HepG2 (cell line): Measurements from ENCODE around the gene ATG4A. TPM values are rescaled to one million over a fixed set of nuclear protein-coding genes. Genes with fewer than 3 reads are reported as not detected.

Experiments
- ATAC-seq: fragments of 200-7000 bp; cut with Tn5 transposase; 3 replicates; pipeline ENCODE4 v1.9.1; 2020; ENCODE audit warnings: mild to moderate bottlenecking, moderate library complexity
- BruUV-seq: library from RNA; stranded (reverse); fragments of 400-500 nt; replicated peaks from 2 replicates; lab custom pipeline; 2021; lab: Mats Ljungman, UMichigan
- CTCF ChIA-PET: fragments of 300-600 bp; formaldehyde crosslinking; extraction: SDS; loops from one replicate; lab custom pipeline; 2021; ENCODE audit warnings: low total read pairs, inconsistent platforms, low intra/inter-chr PET ratio; lab: Yijun Ruan, JAX
- POLR2A ChIA-PET: fragments of 350-600 bp; sonication (Branson Sonifier 250); formaldehyde crosslinking; loops from one replicate; lab custom pipeline; 2020; ENCODE audit warnings: antibody characterized with exemption, inconsistent platforms; lab: Yijun Ruan, JAX
- DNase-seq: peaks from one replicate; pipeline ENCODE4 v3.0.0-alpha.2; 2015; ENCODE audit warnings: low spot score
- FAIRE-seq: peaks from 3 replicates; lab custom pipeline; 2011; peaks lifted over from hg19 to GRCh38; lab: Jason Lieb, UNC
- H2AFZ ChIP-seq: one replicate; pipeline ENCODE4 v1.6.1; 2011; ENCODE audit warnings: low read length, inconsistent platforms
- H3K27ac ChIP-seq: fragments of 300-600 bp; 3 replicates; pipeline ENCODE4 v1.8.0; 2011; ENCODE audit warnings: mixed run types, mild to moderate bottlenecking, mixed read lengths, low read length, inconsistent platforms; ENCODE audit not compliant: insufficient read depth; ENCODE audit errors: extremely low read length
- H3K27me3 ChIP-seq, 2 experiments: fragments of 200-600 bp in 1 of 2; 2 replicates in 1 of 2; 3 replicates in 1 of 2; pipeline versions ENCODE4 v1.6.0 to v1.8.0; 2011; ENCODE audit warnings: low read length in 2 of 2, mild to moderate bottlenecking in 2 of 2, moderate library complexity in 2 of 2, inconsistent platforms in 1 of 2; ENCODE audit not compliant: insufficient read depth in 2 of 2, control insufficient read depth in 1 of 2
- H3K36me3 ChIP-seq, 2 experiments: fragments of 200-600 bp in 1 of 2; replicated peaks in 1 of 2; 2 replicates in 1 of 2; 3 replicates in 1 of 2; pipeline versions ENCODE4 v1.5.1 to v1.8.0; 2011; ENCODE audit warnings: low read length in 2 of 2, inconsistent platforms in 1 of 2; ENCODE audit not compliant: insufficient read depth in 2 of 2, control insufficient read depth in 1 of 2
- H3K4me1 ChIP-seq: 2 replicates; pipeline ENCODE4 v1.5.1; 2012; ENCODE audit warnings: low read length, inconsistent platforms; ENCODE audit not compliant: insufficient read depth
- H3K4me2 ChIP-seq: 2 replicates; pipeline ENCODE4 v1.6.0; 2011; ENCODE audit warnings: low read depth, low read length, inconsistent platforms
- H3K4me3 ChIP-seq, 3 experiments: fragments of 200-600 bp in 1 of 3; sonication (generic), shearing (Covaris generic) in 1 of 3; replicated peaks in 1 of 3; 2 replicates each; pipeline ENCODE4 v1.5.1; 2011 to 2016; ENCODE audit warnings: low read length in 3 of 3, inconsistent platforms in 2 of 3, low read depth in 2 of 3, mild to moderate bottlenecking in 2 of 3, control low read depth in 1 of 3, mixed read lengths in 1 of 3; ENCODE audit not compliant: insufficient read depth in 1 of 3
- H3K79me2 ChIP-seq: one replicate; pipeline ENCODE4 v1.6.1; 2011; ENCODE audit warnings: low read length, inconsistent platforms; ENCODE audit not compliant: insufficient read depth
- H3K9ac ChIP-seq: 2 replicates; pipeline ENCODE4 v1.6.0; 2011; ENCODE audit warnings: mild to moderate bottlenecking, low read depth, low read length, inconsistent platforms; ENCODE audit not compliant: insufficient read depth
- H3K9me3 ChIP-seq: 2 replicates; pipeline ENCODE4 v1.5.1; 2012; ENCODE audit warnings: mild to moderate bottlenecking, low read length
- H4K20me1 ChIP-seq: 2 replicates; pipeline ENCODE4 v1.6.0; 2011; ENCODE audit warnings: inconsistent platforms, mild to moderate bottlenecking, low read length, moderate library complexity; ENCODE audit not compliant: insufficient read depth
- CHD2 ChIP-seq: IDR thresholded peaks from 2 replicates; pipeline ENCODE4 v1.6.1; 2011; ENCODE audit warnings: low read depth, low read length, improper control_type of control experiment
- HIVEP1 ChIP-seq: sonication (generic); formaldehyde crosslinking; IDR thresholded peaks from 2 replicates; pipeline ENCODE4 v1.4.0; 2020; ENCODE audit warnings: mild to moderate bottlenecking, missing genetic modification reagents
- MBD4 ChIP-seq: IDR thresholded peaks from 2 replicates; pipeline ENCODE4 v1.6.1; 2012; ENCODE audit warnings: low read length, inconsistent platforms, borderline replicate concordance
- MTA1 ChIP-seq: sonication (generic); formaldehyde crosslinking; IDR thresholded peaks from 2 replicates; pipeline ENCODE4 v1.4.0; 2020; ENCODE audit warnings: missing genetic modification reagents, mild to moderate bottlenecking, borderline replicate concordance
- MXI1 ChIP-seq: IDR thresholded peaks from 3 replicates; pipeline ENCODE4 v1.6.1; 2012; ENCODE audit warnings: low read depth, low read length, inconsistent platforms, borderline replicate concordance
- NCOA1 ChIP-seq: sonication (generic); formaldehyde crosslinking; IDR thresholded peaks from 2 replicates; pipeline ENCODE4 v1.9.0; 2021; ENCODE audit warnings: missing genetic modification reagents
- PTBP1 ChIP-seq: fragments of 200-400 bp; formaldehyde crosslinking; IDR thresholded peaks from 2 replicates; pipeline ENCODE4 v1.6.1; 2018; ENCODE audit warnings: low read length, low read depth; ENCODE audit not compliant: poor library complexity, severe bottlenecking
- TCF12 ChIP-seq, 2 experiments: fragments of 450-650 bp in 1 of 2; sonication (generic) in 1 of 2; formaldehyde crosslinking in 1 of 2; IDR thresholded peaks; 2 replicates each; pipeline versions ENCODE4 v1.6.1 to v1.8.0; 2017 to 2022; ENCODE audit warnings: antibody characterized with exemption in 1 of 2, mild to moderate bottlenecking in 1 of 2, missing genetic modification reagents in 1 of 2, moderate library complexity in 1 of 2
- TFDP1 ChIP-seq: IDR thresholded peaks from 2 replicates; pipeline ENCODE4 v1.6.1; 2016; ENCODE audit warnings: missing compliant biosample characterization, missing genetic modification reagents, borderline replicate concordance
- TRIM24 ChIP-seq: sonication (generic); formaldehyde crosslinking; IDR thresholded peaks from 2 replicates; pipeline ENCODE4 v1.8.0; 2022; ENCODE audit warnings: mild to moderate bottlenecking, missing genetic modification reagents
- ZBTB40 ChIP-seq, 2 experiments: fragments of 450-650 bp in 1 of 2; sonication (generic) in 1 of 2; formaldehyde crosslinking in 1 of 2; IDR thresholded peaks; 2 replicates each; pipeline versions ENCODE4 v1.6.1 to v1.8.0; 2016 to 2022; ENCODE audit warnings: antibody characterized with exemption in 1 of 2, mild to moderate bottlenecking in 1 of 2, missing genetic modification reagents in 1 of 2
- ZKSCAN5 ChIP-seq: sonication (generic); formaldehyde crosslinking; IDR thresholded peaks from 2 replicates; pipeline ENCODE4 v1.5.1; 2020; ENCODE audit warnings: mild to moderate bottlenecking, missing genetic modification reagents
- ZNF432 ChIP-seq: sonication (generic); formaldehyde crosslinking; IDR thresholded peaks from 2 replicates; pipeline ENCODE4 v1.5.0; 2020; ENCODE audit warnings: missing genetic modification reagents, mild to moderate bottlenecking, borderline replicate concordance
- ZNF607 ChIP-seq: sonication (generic); formaldehyde crosslinking; IDR thresholded peaks from 2 replicates; pipeline ENCODE4 v1.5.1; 2020; ENCODE audit warnings: missing genetic modification reagents, mild to moderate bottlenecking, borderline replicate concordance
- ZSCAN30 ChIP-seq: sonication (generic); formaldehyde crosslinking; IDR thresholded peaks from 2 replicates; pipeline ENCODE4 v1.5.0; 2020; ENCODE audit warnings: mild to moderate bottlenecking, missing genetic modification reagents
- WGBS: methylation state at CpG from one replicate; pipeline ENCODE4 v1.1.6; 2017; ENCODE audit warnings: low lambda C conversion rate; 5-methylcytosine and 5-hydroxymethylcytosine counted together
- in situ Hi-C: cut with HindIII; loops from 2 replicates; pipeline ENCODE4 v1.10.0; 2017; ENCODE audit warnings: low pct_unique_long_range_greater_than_20kb; ENCODE audit not compliant: extremely low pct_ligation_motif_present
- intact Hi-C: fragments of 100-400 bp; cut with micrococcal nuclease; formaldehyde crosslinking; loops from one replicate; pipeline ENCODE4 v1.10.0; 2022; ENCODE audit not compliant: unreplicated experiment
- polyA plus RNA-seq, 8 experiments: library from polyadenylated mRNA; depleted of rRNA in 3 of 8; stranded (reverse) in 7 of 8; unstranded in 1 of 8; fragments of >200 nt; fragmentation: Illumina TruSeq in 4 of 8; extraction: Trizol in 4 of 8; gene quantifications; 2 replicates each; pipeline versions ENCODE4 v1.2.1 to v1.2.3, GENCODE V29; 2011 to 2016; ENCODE audit warnings: low read depth in 4 of 8, missing spikeins in 1 of 8, mixed read lengths in 1 of 8; ENCODE audit not compliant: insufficient read depth in 1 of 8
- total RNA-seq, 5 experiments: library from RNA; depleted of rRNA; stranded (reverse); fragments of >200 nt; fragmentation: Illumina TruSeq; extraction: Trizol; gene quantifications; 2 replicates each; pipeline ENCODE4 v1.2.3, GENCODE V29; 2016; ENCODE audit warnings: low read depth in 1 of 5

ATG4A gene
- total and polyA plus RNA-seq, 2 of the 13 experiments (the other 11 are each of a cell fraction or from before 2014, with no cell fraction given) = 3.3 to 6.3 TPM

- Histone ChIP-seq H3K79me2 (no peaks in the 10 kb centered on the region), H3K36me3 (no peaks in the 10 kb centered on the region), H4K20me1 (no peaks in the 10 kb centered on the region), H3K4me1 (no peaks in the 10 kb centered on the region), H2AFZ (no peak overlapping the region), H3K9ac (no peak overlapping the region), H3K4me3 (no peak overlapping the region), H3K27me3 (no peaks in the 10 kb centered on the region), H3K9me3 (no peaks in the 10 kb centered on the region), H3K4me2 (no peak overlapping the region), H3K27ac (no peak overlapping the region)
- ATAC-seq = no peak
- DNase-seq = no peak
- ChIA-PET POLR2A (no interaction called here), CTCF (no interaction called here)
- BruUV-seq = no TSS peak
- intact Hi-C loops (no loop called here), in situ Hi-C loops (no loop called here)
- 84% methylated on average over 3 of the region's 3 CpGs for WGBS
- no peak for FAIRE-seq
- TF ChIP-seq ZBTB40 (IDR thresholded peaks at IDR 0.05) (no peak), ZBTB40 (CRISPR knock-in tag; IDR thresholded peaks at IDR 0.05) (no peak), ZNF432 (CRISPR knock-in tag) (no peak), NCOA1 (CRISPR knock-in tag) (no peak), TCF12 (IDR thresholded peaks at IDR 0.05) (no peak), TCF12 (CRISPR knock-in tag; IDR thresholded peaks at IDR 0.05) (no peak), ZNF607 (no peak), ZKSCAN5 (CRISPR knock-in tag) (no peak), CHD2 (no peak), MXI1 (no peak), HIVEP1 (no peak), PTBP1 (no peak), TFDP1 (CRISPR knock-in tag) (no peak), MBD4 (no peak), MTA1 (CRISPR knock-in tag) (no peak), TRIM24 (no peak), ZSCAN30 (CRISPR knock-in tag) (no peak)
Observed at GRCh38 chrX:108121291-108121690, 29.7 kb downstream of the ATG4A start.
